ENCODE results near the gene CD109. TPM values are rescaled to one million over a fixed set of nuclear protein-coding genes. Genes with fewer than 3 reads are reported as not detected.

CD109 gene
- total RNA-seq, 1 experiment from 2014 or later: 19.1 TPM

DNA sequence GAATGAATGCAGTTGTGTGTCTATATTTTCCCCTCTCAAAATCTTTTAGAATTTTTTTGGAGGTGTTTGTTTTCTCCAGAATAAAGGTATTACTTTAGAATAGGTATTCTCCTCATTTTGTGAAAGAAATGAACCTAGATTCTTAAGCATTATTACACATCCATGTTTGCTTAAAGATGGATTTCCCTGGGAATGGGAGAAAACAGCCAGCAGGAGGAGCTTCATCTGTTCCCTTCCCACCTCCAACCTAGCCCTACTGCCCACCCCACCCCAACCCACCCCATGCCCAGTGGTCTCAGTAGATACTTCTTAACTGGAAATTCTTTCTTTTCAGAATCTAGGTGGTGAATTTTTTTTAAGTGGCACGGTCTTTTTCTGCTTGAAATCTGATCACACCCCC is 127.8 kb downstream of the CD109 start:
- no peak overlapping the region for H2AFZ ChIP-seq (ENCODE audit: low read length)
- no peaks in the 10 kb centered on the region for H3K79me2 ChIP-seq (ENCODE audit: low read length)
- H3K27me3 ChIP-seq (ENCODE audit: low read length): no peaks in the 10 kb centered on the region
- no peaks in the 10 kb centered on the region for H4K20me1 ChIP-seq (ENCODE audit: low read length)
- no peak overlapping the region for H3K9ac ChIP-seq (ENCODE audit: low read length)
- TF ChIP-seq EZH2phosphoT487 (IDR thresholded peaks at IDR 0.05; ENCODE audit: borderline replicate concordance, low read length) (no peak), EZH2 (IDR thresholded peaks at IDR 0.05; ENCODE audit: low read length, unreplicated experiment) (no peak)
- TF ChIP-seq, protein P1, sequence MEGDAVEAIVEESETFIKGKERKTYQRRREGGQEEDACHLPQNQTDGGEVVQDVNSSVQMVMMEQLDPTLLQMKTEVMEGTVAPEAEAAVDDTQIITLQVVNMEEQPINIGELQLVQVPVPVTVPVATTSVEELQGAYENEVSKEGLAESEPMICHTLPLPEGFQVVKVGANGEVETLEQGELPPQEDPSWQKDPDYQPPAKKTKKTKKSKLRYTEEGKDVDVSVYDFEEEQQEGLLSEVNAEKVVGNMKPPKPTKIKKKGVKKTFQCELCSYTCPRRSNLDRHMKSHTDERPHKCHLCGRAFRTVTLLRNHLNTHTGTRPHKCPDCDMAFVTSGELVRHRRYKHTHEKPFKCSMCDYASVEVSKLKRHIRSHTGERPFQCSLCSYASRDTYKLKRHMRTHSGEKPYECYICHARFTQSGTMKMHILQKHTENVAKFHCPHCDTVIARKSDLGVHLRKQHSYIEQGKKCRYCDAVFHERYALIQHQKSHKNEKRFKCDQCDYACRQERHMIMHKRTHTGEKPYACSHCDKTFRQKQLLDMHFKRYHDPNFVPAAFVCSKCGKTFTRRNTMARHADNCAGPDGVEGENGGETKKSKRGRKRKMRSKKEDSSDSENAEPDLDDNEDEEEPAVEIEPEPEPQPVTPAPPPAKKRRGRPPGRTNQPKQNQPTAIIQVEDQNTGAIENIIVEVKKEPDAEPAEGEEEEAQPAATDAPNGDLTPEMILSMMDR (conservative IDR thresholded peaks at IDR 0.05; ENCODE audit: low read depth, low read length): no peak
- H3K4me1 ChIP-seq (ENCODE audit: insufficient read depth, low read length): no peaks in the 10 kb centered on the region
- POLR2A ChIA-PET (ENCODE audit: unreplicated experiment): no interaction called here
- intact Hi-C loops (cut with micrococcal nuclease): no loop called here
- CTCF ChIA-PET: no interaction called here
- no peak overlapping the region for H3K4me3 ChIP-seq (ENCODE audit: low read length)
- H3F3A ChIP-seq (ENCODE audit: low read length, unreplicated experiment): no peaks in the 10 kb centered on the region
- no peak for DNase-seq
- H3K4me2 ChIP-seq (ENCODE audit: low read length): no peak overlapping the region
- BruUV-seq (replicated peaks): no TSS peak
- no peaks in the 10 kb centered on the region for H3K9me2 ChIP-seq (replicated peaks; ENCODE audit: low read length)
- peaks cover 3% of the 10 kb centered on the region; the same call in 1 of the 2 replicates for H3K36me3 ChIP-seq (ENCODE audit: low read depth, low read length)
- no peak for ATAC-seq
- no peaks in the 10 kb centered on the region for H3K9me3 ChIP-seq (ENCODE audit: low read length)
- H3K27ac ChIP-seq (ENCODE audit: low read length): no peak overlapping the region

- no peak overlapping the region for H3K4me3 ChIP-seq (ENCODE audit: low read length)
- H3K9ac ChIP-seq (ENCODE audit: low read length): no peak overlapping the region
- H3K27ac ChIP-seq (ENCODE audit: low read length): no peak overlapping the region
- BruUV-seq (replicated peaks): no TSS peak
- H3K4me1 ChIP-seq (ENCODE audit: insufficient read depth, low read length): no peaks in the 10 kb centered on the region
- DNase-seq (no peak), ATAC-seq (no peak)
- intact Hi-C loops (cut with micrococcal nuclease): no loop called here
- no peaks in the 10 kb centered on the region for H3K36me3 ChIP-seq (ENCODE audit: low read depth, low read length)
- H2AFZ ChIP-seq (ENCODE audit: low read length): no peak overlapping the region
- no peaks in the 10 kb centered on the region for H3K27me3 ChIP-seq (ENCODE audit: low read length)
- ChIA-PET POLR2A (ENCODE audit: unreplicated experiment) (no interaction called here), CTCF (no interaction called here)
- H3K4me2 ChIP-seq (ENCODE audit: low read length): no peak overlapping the region
- no peaks in the 10 kb centered on the region for H3K9me2 ChIP-seq (replicated peaks; ENCODE audit: low read length)
- no peaks in the 10 kb centered on the region for H3F3A ChIP-seq (ENCODE audit: low read length, unreplicated experiment)
- H3K9me3 ChIP-seq (ENCODE audit: low read length): no peaks in the 10 kb centered on the region
- no peaks in the 10 kb centered on the region for H3K79me2 ChIP-seq (ENCODE audit: low read length)
- TF ChIP-seq EZH2 (IDR thresholded peaks at IDR 0.05; ENCODE audit: low read length, unreplicated experiment) (no peak), EZH2phosphoT487 (IDR thresholded peaks at IDR 0.05; ENCODE audit: borderline replicate concordance, low read length) (no peak)
- TF ChIP-seq, protein P1 (conservative IDR thresholded peaks at IDR 0.05; ENCODE audit: low read depth, low read length): no peak
- no peaks in the 10 kb centered on the region for H4K20me1 ChIP-seq (ENCODE audit: low read length)
Measured at GRCh38 chr6:73826571-73826970, 130.6 kb downstream of the CD109 start.

DNA sequence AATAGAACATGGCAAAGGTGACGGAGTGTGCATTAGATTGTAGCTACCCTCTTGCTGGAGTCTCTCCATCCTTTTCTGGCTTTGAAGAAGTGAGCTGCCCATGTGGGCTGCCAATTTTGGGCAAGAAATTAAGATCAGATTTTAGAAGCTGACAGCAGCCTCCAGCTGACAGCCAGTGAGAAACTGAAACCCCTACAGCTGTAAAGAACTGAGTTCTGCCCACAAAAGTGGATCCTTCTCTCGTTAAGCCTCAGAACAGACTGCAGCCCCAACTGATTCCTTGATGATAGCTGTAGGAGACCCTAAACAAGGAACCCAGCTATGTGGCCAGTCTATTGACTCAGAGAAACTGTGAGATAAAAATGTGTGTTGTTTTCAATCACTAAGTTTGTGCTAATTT is 134.1 kb downstream of the CD109 start:
- intact Hi-C loops (cut with micrococcal nuclease): no loop called here
- H3K4me2 ChIP-seq (ENCODE audit: low read length): no peak overlapping the region
- DNase-seq (no peak), ATAC-seq (no peak)
- H3K4me3 ChIP-seq (ENCODE audit: low read length): no peak overlapping the region
- H3K27ac ChIP-seq (ENCODE audit: low read length): no peak overlapping the region
- H3K9me3 ChIP-seq (ENCODE audit: low read length): no peaks in the 10 kb centered on the region
- H3K36me3 ChIP-seq (ENCODE audit: low read depth, low read length): no peaks in the 10 kb centered on the region
- no peaks in the 10 kb centered on the region for H3K27me3 ChIP-seq (ENCODE audit: low read length)
- no TSS peak for BruUV-seq (replicated peaks)
- POLR2A ChIA-PET (ENCODE audit: unreplicated experiment): no interaction called here
- H3K9ac ChIP-seq (ENCODE audit: low read length): no peak overlapping the region
- H3K4me1 ChIP-seq (ENCODE audit: insufficient read depth, low read length): no peaks in the 10 kb centered on the region
- no peaks in the 10 kb centered on the region for H3K9me2 ChIP-seq (replicated peaks; ENCODE audit: low read length)
- H3K79me2 ChIP-seq (ENCODE audit: low read length): no peaks in the 10 kb centered on the region
- TF ChIP-seq, protein P1 (conservative IDR thresholded peaks at IDR 0.05; ENCODE audit: low read depth, low read length): no peak
- TF ChIP-seq EZH2phosphoT487 (IDR thresholded peaks at IDR 0.05; ENCODE audit: borderline replicate concordance, low read length) (no peak), EZH2 (IDR thresholded peaks at IDR 0.05; ENCODE audit: low read length, unreplicated experiment) (no peak)
- CTCF ChIA-PET: no interaction called here
- H2AFZ ChIP-seq (ENCODE audit: low read length): no peak overlapping the region
- no peaks in the 10 kb centered on the region for H4K20me1 ChIP-seq (ENCODE audit: low read length)
- no peaks in the 10 kb centered on the region for H3F3A ChIP-seq (ENCODE audit: low read length, unreplicated experiment)

All from PC-3 (cell line).